BE2C (cell line): ENCODE data around the gene PASD1.

ENCODE experiments used
- DNase-seq: peaks from one replicate; pipeline ENCODE4 v3.0.0-alpha.2; 2020
- H3K27me3 ChIP-seq: fragments of 250-450 bp; sonication (Bioruptor Pico); 2 replicates; pipeline ENCODE4 v1.5.1; 2020; ENCODE audit warnings: mild to moderate bottlenecking
- H3K36me3 ChIP-seq: fragments of 250-450 bp; sonication (Bioruptor Pico); 2 replicates; pipeline ENCODE4 v1.5.1; 2020; ENCODE audit warnings: mild to moderate bottlenecking
- H3K4me1 ChIP-seq: fragments of 250-450 bp; sonication (Bioruptor Pico); 2 replicates; pipeline ENCODE4 v1.5.1; 2020
- H3K4me3 ChIP-seq: 2 replicates; pipeline ENCODE4 v1.5.1; 2011; ENCODE audit warnings: low read depth, low read length
- H3K9me3 ChIP-seq: fragments of 250-450 bp; sonication (Bioruptor Pico); 2 replicates; pipeline ENCODE4 v1.5.1; 2020
- CTCF ChIP-seq: IDR thresholded peaks from 2 replicates; pipeline ENCODE4 v1.5.1; 2012; ENCODE audit warnings: mild to moderate bottlenecking, low read depth, low read length

PASD1 gene

DNA sequence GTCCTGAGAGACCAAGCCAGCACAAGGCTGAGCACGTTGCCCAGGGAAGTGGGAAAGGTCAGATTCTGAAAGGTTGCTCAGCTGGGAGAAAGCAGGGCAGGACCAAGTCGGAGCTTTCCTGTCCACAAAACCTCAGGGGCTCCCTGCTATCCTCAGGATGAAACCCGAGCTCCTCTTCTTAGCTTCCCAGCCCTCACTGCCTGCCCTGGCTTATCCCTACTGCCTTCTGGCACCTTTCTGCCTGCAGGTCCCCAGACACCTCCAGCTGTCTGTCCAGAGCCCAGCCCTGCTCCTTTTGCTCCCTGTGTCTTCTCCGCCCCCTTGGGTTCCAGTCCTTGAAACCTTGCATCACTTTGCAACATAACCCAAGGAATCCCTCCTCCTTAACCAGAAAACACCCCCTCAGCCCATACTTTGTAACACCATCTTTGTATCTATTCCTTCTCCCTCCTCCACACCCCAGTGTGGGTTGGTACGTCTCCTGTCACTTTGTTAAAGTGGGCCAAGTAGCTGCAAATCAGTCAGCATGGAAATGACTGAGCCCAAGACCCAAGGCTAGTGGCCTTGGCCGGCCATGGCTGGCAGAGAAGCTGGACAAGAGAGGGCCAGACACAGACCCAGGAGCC, 111.8 kb downstream of the PASD1 start:
- no peak overlapping the region for H3K4me3 ChIP-seq
- TF ChIP-seq CTCF: no peak
- H3K27me3 ChIP-seq: no peaks in the 10 kb centered on the region
- DNase-seq: no peak
- no peaks in the 10 kb centered on the region for H3K9me3 ChIP-seq
- no peaks in the 10 kb centered on the region for H3K36me3 ChIP-seq
- H3K4me1 ChIP-seq: no peaks in the 10 kb centered on the region

DNA sequence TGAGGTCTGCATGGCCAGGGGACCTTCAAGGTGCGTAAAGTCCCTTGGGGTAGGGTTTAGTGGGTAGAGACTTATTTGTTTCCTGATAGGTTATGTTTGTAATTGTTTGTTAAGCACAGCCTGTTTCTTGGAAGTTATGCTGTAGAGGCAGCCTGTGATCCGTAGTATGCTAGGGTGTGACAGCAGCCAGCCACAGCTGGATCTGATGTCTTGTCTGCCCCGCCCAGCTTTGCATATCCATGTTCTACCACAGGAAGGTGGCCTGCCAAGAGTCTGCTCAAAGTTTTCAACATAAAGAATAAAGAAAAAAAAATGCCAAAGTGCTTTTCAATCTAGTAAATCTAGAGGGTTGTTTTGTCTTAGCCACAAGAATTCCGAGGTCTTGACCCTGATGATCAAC, 112.7 kb downstream of the PASD1 start:
- no peaks in the 10 kb centered on the region for H3K9me3 ChIP-seq
- H3K36me3 ChIP-seq: no peaks in the 10 kb centered on the region
- TF ChIP-seq CTCF: no peak
- H3K27me3 ChIP-seq: no peaks in the 10 kb centered on the region
- H3K4me3 ChIP-seq: no peak overlapping the region
- DNase-seq: no peak
- no peaks in the 10 kb centered on the region for H3K4me1 ChIP-seq

- no peak for DNase-seq
- Histone ChIP-seq H3K4me3 (no peak overlapping the region), H3K9me3 (no peaks in the 10 kb centered on the region), H3K4me1 (no peaks in the 10 kb centered on the region), H3K27me3 (no peaks in the 10 kb centered on the region), H3K36me3 (no peaks in the 10 kb centered on the region)
- no peak for TF ChIP-seq CTCF
Observed at GRCh38 chrX:151679798-151680402, 116.4 kb downstream of the PASD1 start.

DNA sequence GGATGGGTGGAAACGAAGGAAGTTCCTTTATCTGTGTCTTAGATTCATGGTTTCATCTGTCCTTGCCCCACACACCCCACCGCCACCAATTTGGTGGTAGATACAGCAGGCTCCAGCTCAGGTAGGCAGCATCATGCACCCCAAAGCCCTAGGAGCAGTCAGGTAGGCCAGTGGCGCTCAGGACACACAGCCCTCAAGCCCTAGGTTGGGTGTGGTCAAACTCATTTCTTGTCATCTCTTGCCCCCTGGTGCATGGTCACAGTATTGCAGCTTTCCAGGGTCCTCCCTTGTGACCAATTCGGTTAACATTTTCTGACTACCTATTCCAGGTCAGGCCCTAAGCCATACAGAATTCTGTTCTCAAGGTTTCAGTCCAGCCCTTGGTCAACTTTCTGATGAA, 117.3 kb downstream of the PASD1 start:
- Histone ChIP-seq H3K4me1 (no peaks in the 10 kb centered on the region), H3K27me3 (no peaks in the 10 kb centered on the region), H3K4me3 (no peak overlapping the region), H3K36me3 (no peaks in the 10 kb centered on the region), H3K9me3 (no peaks in the 10 kb centered on the region)
- TF ChIP-seq CTCF: peak; percentile 62
- peak; percentile 46 for DNase-seq

DNA sequence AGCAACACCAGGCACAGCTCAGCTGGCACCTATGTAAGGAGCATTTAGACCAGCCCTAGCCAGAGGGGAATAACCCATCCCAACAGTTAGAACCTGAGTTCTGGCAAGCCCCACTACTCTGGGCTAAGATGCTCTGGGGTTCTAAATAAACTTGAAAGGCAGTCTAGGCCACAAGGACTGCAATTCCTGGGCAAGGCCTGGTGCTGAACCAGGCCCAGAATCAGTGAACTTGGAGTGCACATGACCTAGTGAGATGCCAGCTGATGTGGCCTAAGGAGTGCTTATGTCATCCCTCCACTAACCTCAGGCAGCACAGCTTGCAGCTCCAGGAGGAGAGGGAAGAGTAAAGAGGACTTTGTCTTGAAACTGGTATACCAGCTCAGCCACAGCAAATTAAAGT, 124.2 kb downstream of the PASD1 start:
- Histone ChIP-seq H3K4me3 (no peak overlapping the region), H3K9me3 (no peaks in the 10 kb centered on the region), H3K36me3 (no peaks in the 10 kb centered on the region), H3K27me3 (no peaks in the 10 kb centered on the region), H3K4me1 (no peaks in the 10 kb centered on the region)
- no peak for TF ChIP-seq CTCF
- DNase-seq: no peak

- Histone ChIP-seq H3K9me3 (no peaks in the 10 kb centered on the region), H3K27me3 (no peaks in the 10 kb centered on the region), H3K36me3 (no peaks in the 10 kb centered on the region), H3K4me3 (no peak overlapping the region), H3K4me1 (no peaks in the 10 kb centered on the region)
- no peak for DNase-seq
- no peak for TF ChIP-seq CTCF
Observed at GRCh38 chrX:151688695-151689094, 125.2 kb downstream of the PASD1 start.
